Type B pancreatic cell (in vitro differentiated cells): ENCODE data around the gene NDUFA13. TPM values are rescaled to one million over a fixed set of nuclear protein-coding genes. Genes with fewer than 3 reads are reported as not detected.

Source experiments
- DNase-seq: peaks from one replicate; pipeline ENCODE4 v3.0.0; 2021; ENCODE audit warnings: mixed read lengths; ENCODE audit not compliant: unreplicated experiment; ENCODE audit errors: extremely low spot score
- H3K27ac Mint-ChIP-seq: 2 replicates; pipeline ENCODE4 v1.8.0; 2021; ENCODE audit warnings: mild to moderate bottlenecking, mixed read lengths
- H3K27me3 Mint-ChIP-seq: 2 replicates; pipeline ENCODE4 v1.8.0; 2021; ENCODE audit warnings: mixed read lengths
- H3K36me3 Mint-ChIP-seq: 2 replicates; pipeline ENCODE4 v1.8.0; 2021; ENCODE audit warnings: mixed read lengths
- H3K4me1 Mint-ChIP-seq: one replicate; pipeline ENCODE4 v1.8.0; 2021; ENCODE audit warnings: mixed read lengths; ENCODE audit not compliant: unreplicated experiment
- H3K4me3 Mint-ChIP-seq: 2 replicates; pipeline ENCODE4 v1.8.0; 2021; ENCODE audit warnings: mild to moderate bottlenecking, mixed read lengths
- H3K9me3 Mint-ChIP-seq: 2 replicates; pipeline ENCODE4 v1.8.0; 2021; ENCODE audit warnings: mixed read lengths
- total RNA-seq: library from RNA; stranded (reverse); gene quantifications from 2 replicates; pipeline ENCODE4 v1.2.1, GENCODE V29; 2021; ENCODE audit warnings: low replicate concordance
- TF ChIP-seq, protein P1 (sequence below): fragments of 200-600 bp; sonication (generic); conservative IDR thresholded peaks from 2 replicates; pipeline ENCODE4 v1.5.0; 2021; ENCODE audit warnings: antibody characterized with exemption, mild to moderate bottlenecking

Gene NDUFA13
- total RNA-seq, 1 donor from 2014 or later = 396 TPM

DNA sequence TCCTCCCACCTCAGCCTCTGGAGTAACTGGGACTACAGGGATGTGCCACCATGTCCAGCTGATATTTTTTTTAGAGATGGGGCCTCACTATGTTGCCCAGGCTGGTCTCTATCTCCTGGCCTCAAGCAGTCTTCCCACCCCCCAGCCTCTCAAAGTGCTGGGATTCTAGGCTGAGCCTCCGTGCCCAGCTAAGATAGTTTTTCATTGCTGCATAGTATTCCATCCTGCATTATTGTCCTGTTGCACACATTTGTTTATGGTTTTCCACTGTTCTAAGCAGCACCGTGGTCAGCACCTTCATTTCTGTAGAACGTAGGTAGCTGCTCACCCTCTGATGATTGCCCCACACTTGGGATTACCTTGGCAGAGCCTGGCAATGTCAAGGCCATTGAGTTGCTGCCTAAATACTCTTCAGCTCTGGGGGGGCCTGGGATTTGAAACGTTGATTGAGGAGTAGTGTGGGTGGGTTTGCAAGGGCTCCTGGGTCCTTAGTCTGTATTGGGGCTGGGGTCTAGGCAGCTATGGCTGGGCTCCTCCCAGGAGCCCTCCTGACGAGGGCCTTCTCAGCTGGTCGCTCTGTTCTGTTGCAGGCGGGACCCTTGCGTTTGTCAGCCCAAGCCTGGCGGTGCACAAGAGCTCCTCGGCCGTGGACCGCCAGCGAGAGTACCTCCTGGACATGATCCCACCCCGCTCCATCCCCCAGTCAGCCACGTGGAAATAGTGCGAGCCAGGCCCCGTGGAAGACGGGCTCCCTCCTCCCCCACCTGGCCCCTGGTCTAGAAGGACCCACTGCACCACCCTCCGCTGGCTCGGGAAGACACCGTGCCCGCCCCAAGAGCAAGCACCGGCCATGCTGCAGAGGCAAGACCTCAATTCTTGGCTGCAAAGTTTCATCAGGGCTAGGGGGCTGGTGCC lies 11.0 kb upstream of the NDUFA13 start:
- Mint-ChIP-seq H3K4me1 (no peaks in the 10 kb centered on the region), H3K27ac (no peak overlapping the region), H3K9me3 (no peaks in the 10 kb centered on the region), H3K27me3 (no peaks in the 10 kb centered on the region), H3K4me3 (no peak overlapping the region), H3K36me3 (peaks cover 8% of the 10 kb centered on the region)
- no peak for DNase-seq
- TF ChIP-seq, protein P1, sequence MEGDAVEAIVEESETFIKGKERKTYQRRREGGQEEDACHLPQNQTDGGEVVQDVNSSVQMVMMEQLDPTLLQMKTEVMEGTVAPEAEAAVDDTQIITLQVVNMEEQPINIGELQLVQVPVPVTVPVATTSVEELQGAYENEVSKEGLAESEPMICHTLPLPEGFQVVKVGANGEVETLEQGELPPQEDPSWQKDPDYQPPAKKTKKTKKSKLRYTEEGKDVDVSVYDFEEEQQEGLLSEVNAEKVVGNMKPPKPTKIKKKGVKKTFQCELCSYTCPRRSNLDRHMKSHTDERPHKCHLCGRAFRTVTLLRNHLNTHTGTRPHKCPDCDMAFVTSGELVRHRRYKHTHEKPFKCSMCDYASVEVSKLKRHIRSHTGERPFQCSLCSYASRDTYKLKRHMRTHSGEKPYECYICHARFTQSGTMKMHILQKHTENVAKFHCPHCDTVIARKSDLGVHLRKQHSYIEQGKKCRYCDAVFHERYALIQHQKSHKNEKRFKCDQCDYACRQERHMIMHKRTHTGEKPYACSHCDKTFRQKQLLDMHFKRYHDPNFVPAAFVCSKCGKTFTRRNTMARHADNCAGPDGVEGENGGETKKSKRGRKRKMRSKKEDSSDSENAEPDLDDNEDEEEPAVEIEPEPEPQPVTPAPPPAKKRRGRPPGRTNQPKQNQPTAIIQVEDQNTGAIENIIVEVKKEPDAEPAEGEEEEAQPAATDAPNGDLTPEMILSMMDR = no peak

DNA sequence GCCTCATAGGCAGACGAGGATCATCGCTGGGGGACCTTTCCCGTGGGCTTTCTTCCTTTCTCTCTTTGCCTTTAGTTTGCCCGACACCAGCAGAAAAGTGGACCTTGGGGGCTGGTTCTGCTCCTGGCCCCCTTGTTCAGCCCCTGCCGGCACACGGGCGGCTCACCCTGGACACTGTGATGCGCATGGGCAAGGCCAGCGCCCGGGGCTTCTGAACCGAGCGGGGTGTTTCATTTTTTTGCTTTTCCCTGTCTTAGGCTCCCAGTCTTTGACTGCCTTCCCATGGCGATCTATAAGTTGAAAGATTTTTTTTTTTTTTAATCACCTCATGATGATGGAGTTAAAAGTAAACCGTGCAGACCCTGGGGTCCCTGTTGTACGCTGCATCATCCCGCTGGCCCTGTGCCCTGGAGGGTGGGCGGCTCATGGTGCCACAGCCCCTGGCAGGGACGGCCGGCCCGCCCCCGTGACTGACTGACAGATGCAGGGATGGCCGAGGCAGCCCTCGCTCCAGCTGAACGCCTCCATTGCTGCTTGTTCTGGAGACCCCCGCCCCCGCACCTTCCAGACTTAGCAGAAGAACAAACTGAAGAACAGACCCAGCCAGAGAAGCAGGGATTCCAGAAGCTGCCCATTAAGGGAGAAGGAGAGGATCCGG lies 10.2 kb upstream of the NDUFA13 start:
- Mint-ChIP-seq H3K27ac (no peak overlapping the region), H3K27me3 (no peaks in the 10 kb centered on the region), H3K9me3 (no peaks in the 10 kb centered on the region), H3K36me3 (peaks cover 8% of the 10 kb centered on the region), H3K4me3 (no peak overlapping the region), H3K4me1 (no peaks in the 10 kb centered on the region)
- DNase-seq = no peak
- TF ChIP-seq, protein P1 = no peak

DNA sequence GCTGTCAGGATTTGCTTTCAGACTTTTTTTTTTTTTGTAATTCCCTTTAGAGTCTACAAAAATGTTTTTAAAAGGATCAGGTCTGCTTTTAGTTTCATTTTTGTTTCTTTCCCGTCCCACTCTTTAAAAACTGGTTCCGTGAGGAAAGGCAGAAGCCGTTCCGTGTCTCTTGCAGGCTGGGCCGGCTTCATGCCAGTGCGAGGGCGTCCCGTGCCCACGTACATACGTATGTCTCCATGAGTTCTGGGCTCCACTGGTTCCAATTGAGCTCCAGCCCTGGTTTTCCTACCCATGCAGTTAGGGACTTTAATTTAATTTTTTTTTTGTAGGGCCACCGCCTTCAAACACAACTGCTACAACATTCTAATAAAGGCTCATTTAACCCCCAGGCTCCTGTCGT lies 9.4 kb upstream of the NDUFA13 start:
- H3K9me3 Mint-ChIP-seq = no peaks in the 10 kb centered on the region
- H3K27ac Mint-ChIP-seq = no peak overlapping the region
- no peaks in the 10 kb centered on the region for H3K4me1 Mint-ChIP-seq
- peaks cover 8% of the 10 kb centered on the region for H3K36me3 Mint-ChIP-seq
- no peak for DNase-seq
- no peak overlapping the region for H3K4me3 Mint-ChIP-seq
- H3K27me3 Mint-ChIP-seq = no peaks in the 10 kb centered on the region
- TF ChIP-seq, protein P1 = no peak

DNA sequence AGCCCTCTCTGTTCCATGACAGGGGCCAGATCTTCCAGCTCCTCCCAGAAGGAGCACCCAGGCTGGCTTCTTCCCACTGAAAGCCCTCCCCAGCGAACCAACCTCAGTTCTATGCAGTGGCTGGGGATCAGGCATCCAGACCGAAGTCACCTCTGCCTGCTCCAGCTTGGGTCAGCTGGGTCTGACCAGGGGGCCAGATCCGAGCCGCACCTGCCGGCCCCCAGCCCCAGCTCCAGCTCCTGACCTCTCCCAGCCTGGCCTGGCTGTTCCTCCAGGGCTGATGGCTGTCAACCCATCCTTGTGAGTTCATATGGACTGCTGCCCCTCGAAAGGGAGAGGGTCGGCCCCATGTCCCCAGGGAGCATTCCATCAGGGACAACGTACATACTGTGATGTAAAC lies 8.7 kb upstream of the NDUFA13 start:
- H3K36me3 Mint-ChIP-seq = peaks cover 11% of the 10 kb centered on the region

DNA sequence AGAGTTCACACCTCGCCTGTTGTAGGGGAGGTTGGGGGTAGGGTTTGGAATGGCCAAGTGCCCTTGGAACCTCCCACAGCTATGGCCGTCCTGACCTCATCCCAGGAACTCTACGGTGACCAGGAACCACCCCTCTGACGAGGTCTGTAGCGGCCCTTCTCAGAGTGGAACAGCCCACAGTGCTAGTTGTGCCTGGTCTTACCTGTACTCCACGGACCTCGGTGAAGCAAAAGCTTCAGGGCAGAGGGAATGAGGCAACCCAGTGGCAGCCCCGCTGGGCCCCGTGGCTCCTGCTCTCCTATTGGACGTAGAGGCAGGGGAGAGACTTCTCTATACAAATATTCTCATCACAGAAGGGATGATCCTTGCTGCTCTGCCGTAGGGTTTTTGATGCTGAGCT lies 7.8 kb upstream of the NDUFA13 start:
- H3K36me3 Mint-ChIP-seq = peaks cover 12% of the 10 kb centered on the region
- no peak for DNase-seq
- TF ChIP-seq, protein P1 = no peak
- H3K4me3 Mint-ChIP-seq = no peak overlapping the region
- no peaks in the 10 kb centered on the region for H3K9me3 Mint-ChIP-seq
- peak overlapping the region; percentile 48 for H3K27ac Mint-ChIP-seq
- H3K27me3 Mint-ChIP-seq = no peaks in the 10 kb centered on the region
- no peaks in the 10 kb centered on the region for H3K4me1 Mint-ChIP-seq

More for the DNA sequence above, 8.7 kb upstream of the NDUFA13 start:
- Mint-ChIP-seq H3K4me3 (no peak overlapping the region), H3K27ac (no peak overlapping the region), H3K9me3 (no peaks in the 10 kb centered on the region), H3K27me3 (no peaks in the 10 kb centered on the region), H3K4me1 (no peaks in the 10 kb centered on the region)
- no peak for DNase-seq
- TF ChIP-seq, protein P1 = no peak
